Activated CD4-positive, alpha-beta T cell treated with anti-CD3 and anti-CD28 coated beads for 36 hours (primary cell): Measurements from ENCODE around the gene BRD8. TPM values are rescaled to one million over a fixed set of nuclear protein-coding genes. Genes with fewer than 3 reads are reported as not detected.
A peak's percentile ranks its signal among the peaks of the same experiment; 100 is the strongest.

Experiments
- ATAC-seq: fragments of 200-7000 bp; cut with Tn5 transposase; one replicate; pipeline ENCODE4 v1.10.0; 2021; ENCODE audit warnings: mild to moderate bottlenecking, moderate library complexity
- CTCF ChIA-PET: fragments of 350-600 bp; sonication (Branson Sonifier 250); formaldehyde crosslinking; loops from one replicate; lab custom pipeline; 2021; ENCODE audit warnings: antibody characterized with exemption; lab: Charles Lee
- POLR2A ChIA-PET: fragments of 350-600 bp; sonication (Branson Sonifier 250); formaldehyde crosslinking; loops from one replicate; lab custom pipeline; 2021; ENCODE audit warnings: antibody characterized with exemption, inconsistent platforms; lab: Charles Lee
- DNase-seq: peaks from one replicate; pipeline ENCODE4 v3.0.0-alpha.2; 2020
- H3K27ac Mint-ChIP-seq: one replicate; pipeline ENCODE4 v1.8.0; 2021; ENCODE audit warnings: mixed read lengths
- H3K27me3 Mint-ChIP-seq: one replicate; pipeline ENCODE4 v1.8.0; 2021; ENCODE audit warnings: mixed read lengths
- H3K36me3 Mint-ChIP-seq: one replicate; pipeline ENCODE4 v1.8.0; 2021; ENCODE audit warnings: low read depth, mixed read lengths
- H3K4me1 Mint-ChIP-seq: one replicate; pipeline ENCODE4 v1.8.0; 2021; ENCODE audit warnings: mixed read lengths
- H3K4me3 Mint-ChIP-seq: one replicate; pipeline ENCODE4 v1.8.0; 2021; ENCODE audit warnings: mild to moderate bottlenecking, moderate library complexity, mixed read lengths
- H3K9me3 Mint-ChIP-seq: one replicate; pipeline ENCODE4 v1.8.0; 2021; ENCODE audit warnings: low read depth, mixed read lengths
- intact Hi-C, 2 experiments: fragments of 100-400 bp; cut with DNase I in 1 of 2; cut with micrococcal nuclease in 1 of 2; formaldehyde crosslinking; loops; one replicate each; pipeline versions ENCODE4 v1.14.2 to v1.15.1; 2022 to 2024; cut with DNase I, micrococcal nuclease
- total RNA-seq, 2 experiments: library from RNA; stranded (reverse); gene quantifications; one replicate each; pipeline ENCODE4 v1.2.3, GENCODE V29; 2021

BRD8 gene
- total RNA-seq, 2 experiments from 2014 or later: 60.7 to 61.4 TPM

DNA sequence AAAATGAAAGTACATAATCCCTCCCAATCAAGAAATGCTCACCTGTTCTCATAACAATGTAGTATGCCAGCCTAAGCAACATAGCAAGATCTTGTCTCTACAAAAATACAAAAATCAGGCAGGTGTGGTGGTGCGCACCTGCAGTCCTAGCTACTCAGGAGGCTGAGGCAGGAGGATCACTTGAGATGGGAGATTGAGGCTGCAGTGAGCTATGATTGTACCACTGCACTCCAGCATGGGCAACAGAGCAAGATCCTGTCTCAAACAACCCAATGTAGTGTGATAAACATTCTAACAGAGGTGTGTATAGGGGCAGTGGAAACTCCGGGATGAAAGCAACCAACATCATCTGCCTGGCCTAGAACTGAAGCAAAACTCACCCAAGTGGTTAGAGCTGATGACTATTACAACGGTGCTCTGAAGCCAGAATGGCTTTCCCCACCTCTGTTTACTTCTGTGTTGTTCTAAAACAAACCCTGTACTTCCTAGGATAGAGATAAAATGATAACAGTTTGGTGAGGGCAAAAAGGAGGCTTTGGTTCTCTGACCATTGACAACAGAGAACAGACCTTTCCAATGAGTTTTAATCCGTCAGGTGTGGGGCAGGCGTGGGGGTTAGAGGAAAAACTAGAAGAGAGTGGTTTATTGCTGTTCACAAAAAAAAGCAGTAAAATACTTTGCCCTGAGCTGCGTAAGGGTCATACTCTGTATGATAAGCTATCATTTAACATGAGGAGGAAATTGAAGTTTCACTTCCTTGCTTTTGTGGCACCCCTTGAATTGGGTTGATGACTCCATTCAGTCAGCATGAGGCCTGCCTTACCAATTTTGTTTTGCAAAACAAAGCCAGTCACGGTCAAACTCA is 75.7 kb downstream of the BRD8 start:
- ChIA-PET POLR2A (interaction anchor here (0.6 kb wide), 1 partner anchor 369 kb away, joined by 3 read pairs; no protein-coding TSS in a partner anchor), CTCF (interaction anchor here (0.6 to 1.3 kb wide), 6 partner anchors 9 to 298 kb away, joined by 3 to 4 read pairs (median 3); no protein-coding TSS in a partner anchor)
- Mint-ChIP-seq H3K4me3 (no peak overlapping the region), H3K27ac (no peak overlapping the region), H3K4me1 (no peaks in the 10 kb centered on the region), H3K36me3 (no peaks in the 10 kb centered on the region), H3K27me3 (peaks cover 7% of the 10 kb centered on the region), H3K9me3 (no peaks in the 10 kb centered on the region)
- no peak for ATAC-seq
- intact Hi-C loops: no loop called here
- no peak for DNase-seq

DNA sequence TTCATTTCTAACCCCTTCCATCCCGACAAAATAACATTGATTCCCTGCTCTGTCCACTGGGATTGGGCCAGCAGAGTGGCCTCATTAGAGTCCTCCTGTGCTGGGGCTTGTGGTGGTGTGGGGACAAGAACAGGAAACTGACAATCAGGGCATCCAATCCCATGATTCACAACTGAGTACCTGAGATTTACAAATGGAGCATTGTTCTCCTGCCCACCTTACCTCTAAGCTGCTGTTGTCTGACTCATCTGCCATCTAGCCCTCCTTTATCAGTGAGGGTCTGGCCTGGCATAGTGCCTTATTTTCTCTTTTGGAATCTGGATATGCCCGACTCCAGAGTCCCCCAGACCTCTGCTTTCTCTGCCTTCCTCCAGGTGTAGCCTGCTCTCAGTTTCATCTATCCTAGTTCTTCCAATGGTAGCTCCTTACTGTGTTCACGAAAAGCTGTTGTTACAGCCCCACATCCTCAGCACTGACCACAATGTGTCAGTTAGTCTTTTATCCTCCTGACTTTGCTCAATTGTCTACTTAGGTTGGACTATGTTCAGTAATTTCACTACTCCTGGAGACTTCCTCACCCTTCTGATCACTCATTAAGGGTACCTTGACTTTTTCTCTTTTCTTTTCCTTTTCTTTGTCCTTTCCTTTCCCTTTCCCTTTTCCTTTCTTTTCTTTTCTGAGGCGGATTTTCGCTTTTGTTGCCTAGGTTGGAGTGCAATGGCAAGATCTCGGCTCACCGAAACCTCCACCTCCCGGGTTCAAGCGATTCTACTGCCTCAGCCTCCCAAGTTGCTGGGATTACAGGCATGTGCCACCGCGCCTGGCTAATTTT is 81.2 kb downstream of the BRD8 start:
- Mint-ChIP-seq H3K27me3 (peaks cover 7% of the 10 kb centered on the region), H3K4me1 (peaks cover 42% of the 10 kb centered on the region), H3K36me3 (no peaks in the 10 kb centered on the region), H3K27ac (no peak overlapping the region), H3K4me3 (no peak overlapping the region), H3K9me3 (no peaks in the 10 kb centered on the region)
- ATAC-seq: peak; percentile 42
- no peak for DNase-seq
- ChIA-PET POLR2A (no interaction called here), CTCF (no interaction called here)
- intact Hi-C loops: no loop called here

GRCh38 chr5:138096363-138096762 is 82.1 kb downstream of the BRD8 start:
- ChIA-PET POLR2A (no interaction called here), CTCF (no interaction called here)
- H3K36me3 Mint-ChIP-seq: no peaks in the 10 kb centered on the region
- ATAC-seq (no peak), DNase-seq (no peak)
- peaks cover 7% of the 10 kb centered on the region for H3K27me3 Mint-ChIP-seq
- intact Hi-C loops: no loop called here
- no peaks in the 10 kb centered on the region for H3K9me3 Mint-ChIP-seq
- H3K27ac Mint-ChIP-seq: no peak overlapping the region
- peaks cover 43% of the 10 kb centered on the region for H3K4me1 Mint-ChIP-seq
- H3K4me3 Mint-ChIP-seq: no peak overlapping the region

DNA sequence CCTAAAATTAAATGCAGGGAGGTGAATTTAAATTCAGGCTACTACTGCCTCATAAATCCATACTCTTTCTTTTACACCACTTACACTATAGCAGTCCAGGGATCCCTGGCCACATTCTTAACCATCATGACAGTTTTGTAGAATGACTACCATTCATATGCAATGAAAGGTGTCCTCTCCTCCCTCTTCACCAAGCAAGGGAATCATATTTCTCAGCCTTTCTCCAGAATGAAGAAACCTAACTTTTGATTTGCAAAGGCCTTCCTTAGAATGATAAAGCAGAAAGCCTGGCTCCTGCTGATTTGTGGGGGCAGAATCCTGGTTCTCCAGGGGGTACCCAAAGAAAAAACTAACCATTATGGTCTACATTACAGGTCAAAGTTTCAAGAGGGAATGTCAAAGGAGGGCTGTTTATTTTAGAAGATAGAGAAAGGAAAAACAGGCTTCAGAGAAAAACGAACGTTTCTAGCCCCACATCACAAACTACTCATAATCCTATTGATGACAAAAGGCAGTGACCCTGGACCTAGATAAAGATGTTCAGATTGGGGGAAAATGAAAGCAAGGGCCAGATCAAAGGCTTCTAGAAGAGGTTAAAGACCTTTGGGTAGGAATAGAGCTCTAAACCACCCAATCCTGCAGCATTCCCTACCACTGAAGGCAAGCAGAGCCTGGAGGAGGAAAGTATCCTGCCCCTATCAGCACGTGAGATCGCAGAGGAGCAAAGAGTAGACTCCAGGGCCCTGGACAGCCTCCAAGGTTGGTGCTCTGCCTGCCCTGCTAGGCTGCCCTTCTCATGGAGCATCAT is 83.1 kb downstream of the BRD8 start:
- Mint-ChIP-seq H3K36me3 (no peaks in the 10 kb centered on the region), H3K4me3 (no peak overlapping the region), H3K27me3 (peaks cover 5% of the 10 kb centered on the region), H3K27ac (no peak overlapping the region), H3K9me3 (no peaks in the 10 kb centered on the region), H3K4me1 (peaks cover 43% of the 10 kb centered on the region)
- DNase-seq (no peak), ATAC-seq (no peak)
- ChIA-PET POLR2A (no interaction called here), CTCF (no interaction called here)
- intact Hi-C loops: no loop called here

DNA sequence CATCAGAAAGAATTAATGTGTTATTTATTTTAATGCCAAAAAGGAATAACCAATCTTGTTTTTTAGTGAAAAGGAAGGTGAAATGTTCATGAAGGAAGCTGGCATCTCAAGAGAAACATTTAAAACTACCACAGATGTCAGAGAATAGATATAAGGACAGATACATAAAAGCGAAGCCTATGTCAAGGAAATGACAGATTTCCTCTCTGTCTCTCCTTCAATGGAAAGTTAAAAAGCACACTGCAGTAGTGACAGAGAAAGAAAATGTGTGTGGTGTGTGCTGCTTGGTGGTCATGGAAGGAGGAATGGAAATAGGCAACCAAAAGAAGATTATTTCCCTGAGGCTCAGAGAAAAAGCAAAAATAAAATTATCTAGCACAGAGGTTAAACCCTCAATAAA is 85.4 kb downstream of the BRD8 start:
- no peaks in the 10 kb centered on the region for H3K27me3 Mint-ChIP-seq
- no peak overlapping the region for H3K27ac Mint-ChIP-seq
- CTCF ChIA-PET: interaction anchor here (0.6 to 5.6 kb wide), 4 partner anchors 10 to 352 kb away, joined by 3 to 54 read pairs (median 4); no protein-coding TSS in a partner anchor
- ATAC-seq (no peak), DNase-seq (no peak)
- POLR2A ChIA-PET: no interaction called here
- no peak overlapping the region for H3K4me3 Mint-ChIP-seq
- H3K4me1 Mint-ChIP-seq: peaks cover 43% of the 10 kb centered on the region
- H3K9me3 Mint-ChIP-seq: no peaks in the 10 kb centered on the region
- no peaks in the 10 kb centered on the region for H3K36me3 Mint-ChIP-seq
- intact Hi-C loops: no loop called here

DNA sequence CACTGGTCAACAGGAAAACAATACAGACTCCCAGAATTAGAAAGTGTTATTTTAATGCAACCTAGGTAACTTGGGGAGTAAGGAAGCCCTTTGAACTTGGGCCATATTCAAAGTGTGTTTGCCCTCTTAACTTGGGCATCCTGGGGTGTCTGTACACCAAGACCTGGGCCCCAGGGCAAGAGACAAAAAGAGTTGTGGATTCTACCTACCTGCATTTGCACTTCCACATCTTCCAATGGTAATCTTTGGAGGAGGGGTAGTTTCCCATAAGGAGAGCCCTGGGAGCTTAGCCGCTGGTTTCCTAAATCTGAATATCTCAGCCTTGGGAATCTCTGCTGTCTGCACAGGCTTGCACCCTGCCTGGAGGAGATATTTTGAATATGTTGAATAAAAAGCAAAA is 86.1 kb downstream of the BRD8 start:
- ChIA-PET POLR2A (no interaction called here), CTCF (interaction anchor here (0.6 to 5.6 kb wide), 5 partner anchors 9 to 352 kb away, joined by 3 to 54 read pairs (median 4); partner anchors contain the start of gene WNT8A)
- intact Hi-C loops: no loop called here
- H3K27me3 Mint-ChIP-seq: no peaks in the 10 kb centered on the region
- H3K9me3 Mint-ChIP-seq: no peaks in the 10 kb centered on the region
- ATAC-seq (no peak), DNase-seq (no peak)
- H3K27ac Mint-ChIP-seq: no peak overlapping the region
- H3K4me3 Mint-ChIP-seq: no peak overlapping the region
- no peaks in the 10 kb centered on the region for H3K36me3 Mint-ChIP-seq
- peaks cover 43% of the 10 kb centered on the region for H3K4me1 Mint-ChIP-seq

DNA sequence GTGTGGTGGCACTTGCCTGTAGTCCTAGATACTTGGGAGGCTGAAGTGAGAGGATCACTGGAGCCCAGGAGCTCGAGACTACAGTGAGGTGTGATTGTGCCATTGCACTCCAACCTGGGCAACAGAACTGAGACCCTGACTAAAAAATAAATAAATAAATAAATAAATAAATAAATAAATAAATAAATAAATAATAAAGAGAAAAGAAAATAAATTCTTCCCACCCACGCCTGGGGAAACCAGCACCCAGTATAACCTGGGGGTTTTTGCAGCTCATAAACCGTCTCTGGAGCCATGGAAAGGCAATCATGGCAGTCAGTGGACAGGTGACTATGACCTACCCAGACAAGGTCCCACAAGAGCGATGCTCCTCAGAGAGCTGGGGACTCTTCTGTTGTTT is 86.7 kb downstream of the BRD8 start:
- ChIA-PET CTCF (interaction anchor here (1.0 to 5.6 kb wide), 2 partner anchors 11 to 13 kb away, joined by 3 to 54 read pairs; no protein-coding TSS in a partner anchor), POLR2A (no interaction called here)
- Mint-ChIP-seq H3K27ac (no peak overlapping the region), H3K27me3 (no peaks in the 10 kb centered on the region), H3K36me3 (no peaks in the 10 kb centered on the region), H3K9me3 (no peaks in the 10 kb centered on the region), H3K4me1 (peaks cover 36% of the 10 kb centered on the region), H3K4me3 (no peak overlapping the region)
- no peak for ATAC-seq
- no peak for DNase-seq
- intact Hi-C loops: no loop called here

Other genes starting within 250 kb of the BRD8 start
- 10 to 100 TPM; 10.2 to 14.0 TPM for gene FAM13B, start 145.6 kb downstream of the BRD8 start, total RNA-seq
- not detected for gene WNT8A, start 94.6 kb downstream of the BRD8 start, total RNA-seq
- gene NME5, start 39.2 kb downstream of the BRD8 start, total RNA-seq: not detected
- gene KIF20A, start 482 bp upstream of the BRD8 start, total RNA-seq: 10 to 100 TPM; 66.6 to 76.3 TPM
- 10 to 100 TPM; 34.0 to 38.1 TPM for gene CDC23, start 34.7 kb upstream of the BRD8 start, total RNA-seq
- gene GFRA3, start 96.0 kb upstream of the BRD8 start, total RNA-seq: under 1 TPM in 1 of 2 experiments, not detected in 1; 0.09 TPM
- 10 to 100 TPM; 15.9 to 19.0 TPM for gene CDC25C, start 153.2 kb upstream of the BRD8 start, total RNA-seq
- gene FAM53C, start 159.6 kb upstream of the BRD8 start, total RNA-seq: 10 to 100 TPM; 22.8 to 25.9 TPM
- 10 to 100 TPM; 39.0 to 40.9 TPM for gene KDM3B, start 174.1 kb upstream of the BRD8 start, total RNA-seq